Activated T-cell treated with anti-CD3 and anti-CD28 coated beads, Interleukin-2, amount 50 U/mL, for 4 hours (primary cell): ENCODE measurements around the gene TRPM2. TPM values are rescaled to one million over a fixed set of nuclear protein-coding genes. Genes with fewer than 3 reads are reported as not detected.

Experiments used
- ATAC-seq, 2 donors: fragments of 200-7000 bp; cut with Tn5 transposase; one replicate each; pipeline ENCODE4 v1.10.0; 2021
- DNase-seq: peaks from one replicate; pipeline ENCODE4 v3.0.0-alpha.2; 2020
- H3K27me3 Mint-ChIP-seq: one replicate; pipeline ENCODE4 v1.8.0; 2021; ENCODE audit warnings: low read depth, mixed read lengths
- H3K36me3 Mint-ChIP-seq: one replicate; pipeline ENCODE4 v1.8.0; 2022; ENCODE audit warnings: mixed read lengths; ENCODE audit not compliant: insufficient read depth
- H3K4me1 Mint-ChIP-seq: one replicate; pipeline ENCODE4 v1.8.0; 2021; ENCODE audit warnings: low read depth, mixed read lengths
- H3K4me3 Mint-ChIP-seq: one replicate; pipeline ENCODE4 v1.8.0; 2021; ENCODE audit warnings: mild to moderate bottlenecking, moderate library complexity, mixed read lengths
- H3K9me3 Mint-ChIP-seq: one replicate; pipeline ENCODE4 v1.8.0; 2021; ENCODE audit warnings: mixed read lengths
- total RNA-seq, 3 donors: library from RNA; stranded (reverse); gene quantifications; one replicate each; pipeline ENCODE4 v1.2.1, GENCODE V29; 2021

TRPM2 gene
- total RNA-seq, 3 donors from 2014 or later = 0.95 to 21.6 (median 2.5) TPM

- no peak overlapping the region for H3K4me3 Mint-ChIP-seq
- no peaks in the 10 kb centered on the region for H3K36me3 Mint-ChIP-seq
- H3K4me1 Mint-ChIP-seq = peaks cover 5% of the 10 kb centered on the region
- ATAC-seq = no peak
- DNase-seq = no peak
- peaks cover 4% of the 10 kb centered on the region for H3K27me3 Mint-ChIP-seq
- H3K9me3 Mint-ChIP-seq = no peaks in the 10 kb centered on the region
These were observed 127.0 kb downstream of the TRPM2 start for GRCh38 chr21:44480200-44481053.

DNA sequence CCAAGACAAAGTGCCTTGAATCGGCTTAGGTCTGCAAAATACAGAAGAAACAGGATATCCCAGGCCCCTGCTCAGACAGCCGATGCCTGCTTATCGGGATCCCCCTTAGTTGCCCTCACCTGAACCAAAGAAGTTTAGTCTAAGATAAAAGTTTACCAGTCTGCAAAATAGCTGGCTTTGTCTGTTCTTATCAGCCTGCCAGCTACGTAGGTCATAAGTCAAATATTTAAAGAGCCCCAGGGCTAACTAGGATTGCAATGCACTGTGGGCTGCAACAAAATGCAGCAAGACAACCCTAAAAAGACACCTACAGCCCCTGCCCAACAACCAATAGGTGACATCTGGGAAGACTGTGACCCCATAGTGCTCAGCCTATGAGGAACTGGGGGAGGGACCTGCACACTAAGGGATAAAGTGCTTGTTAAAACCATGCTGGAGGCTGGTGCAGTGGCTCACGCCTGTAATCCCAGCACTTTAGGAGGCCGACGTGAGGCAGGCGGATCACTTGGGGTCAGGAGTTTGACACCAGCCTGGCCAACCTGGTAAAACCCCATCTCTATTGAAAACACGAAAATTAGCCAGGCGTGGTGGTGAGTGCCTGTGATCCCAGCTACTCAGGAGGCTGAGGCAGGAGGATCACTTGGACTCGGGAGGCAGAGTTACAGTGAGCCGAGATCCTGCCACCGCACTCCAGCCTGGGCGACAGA is 129.3 kb downstream of the TRPM2 start:
- H3K27me3 Mint-ChIP-seq = peaks cover 4% of the 10 kb centered on the region
- ATAC-seq (no peak), DNase-seq (no peak)
- H3K4me3 Mint-ChIP-seq = no peak overlapping the region
- peaks cover 11% of the 10 kb centered on the region for H3K4me1 Mint-ChIP-seq
- no peaks in the 10 kb centered on the region for H3K9me3 Mint-ChIP-seq
- H3K36me3 Mint-ChIP-seq = no peaks in the 10 kb centered on the region

DNA sequence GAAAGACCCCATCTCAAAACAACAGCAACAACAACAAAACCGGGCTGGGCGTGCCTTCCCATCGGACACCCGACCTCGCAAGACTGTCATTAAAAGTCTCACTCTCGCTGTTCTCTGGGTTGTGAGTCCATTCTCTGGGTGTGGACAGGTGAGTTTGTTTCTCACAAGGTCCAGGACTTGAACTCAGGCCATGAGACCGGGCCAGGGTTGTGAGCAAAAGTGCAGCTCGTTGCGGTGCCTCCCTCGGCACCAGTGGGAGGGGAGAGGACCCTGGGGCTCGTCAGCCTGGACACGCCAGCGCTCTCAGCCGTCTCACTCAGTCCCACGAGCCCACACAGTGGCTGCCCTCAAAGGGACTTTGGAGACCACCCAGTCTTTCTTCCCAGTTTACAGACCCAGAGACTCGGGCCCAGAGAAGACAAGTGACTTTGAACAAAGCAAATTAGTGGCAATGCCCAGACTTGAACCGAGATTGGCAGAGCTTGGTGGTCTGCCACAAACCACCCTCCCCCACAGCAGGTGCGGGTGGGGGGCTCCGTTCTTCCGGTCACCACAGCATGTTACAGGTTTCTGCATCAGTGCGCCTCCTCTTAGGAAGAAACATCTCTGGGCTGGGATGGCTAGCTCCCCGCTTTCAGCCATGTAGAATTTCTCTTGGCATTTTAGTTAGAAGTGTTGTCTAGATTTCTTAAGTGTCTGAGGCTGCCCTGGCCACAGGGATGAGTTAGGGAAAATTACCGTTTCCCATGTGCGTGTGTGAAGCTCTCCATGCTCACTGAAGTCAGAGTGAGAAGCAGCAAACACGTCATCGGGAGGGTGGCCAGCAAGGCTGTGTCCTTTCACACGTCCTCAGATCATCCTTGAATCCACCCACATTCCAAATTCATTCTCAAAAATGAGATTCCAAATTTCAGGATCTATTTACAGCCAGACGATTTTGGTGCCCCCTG is 130.1 kb downstream of the TRPM2 start:
- no peak for DNase-seq
- no peaks in the 10 kb centered on the region for H3K36me3 Mint-ChIP-seq
- peaks cover 11% of the 10 kb centered on the region for H3K4me1 Mint-ChIP-seq

GRCh38 chr21:44484498-44485253 is 131.3 kb downstream of the TRPM2 start:
- DNase-seq (no peak), ATAC-seq (no peak)
- Mint-ChIP-seq H3K27me3 (peaks cover 4% of the 10 kb centered on the region), H3K36me3 (no peaks in the 10 kb centered on the region), H3K4me3 (no peak overlapping the region), H3K4me1 (peaks cover 6% of the 10 kb centered on the region), H3K9me3 (no peaks in the 10 kb centered on the region)

More for the DNA sequence above, 130.1 kb downstream of the TRPM2 start:
- Mint-ChIP-seq H3K9me3 (no peaks in the 10 kb centered on the region), H3K27me3 (peaks cover 4% of the 10 kb centered on the region), H3K4me3 (no peak overlapping the region)
- no peak for ATAC-seq

DNA sequence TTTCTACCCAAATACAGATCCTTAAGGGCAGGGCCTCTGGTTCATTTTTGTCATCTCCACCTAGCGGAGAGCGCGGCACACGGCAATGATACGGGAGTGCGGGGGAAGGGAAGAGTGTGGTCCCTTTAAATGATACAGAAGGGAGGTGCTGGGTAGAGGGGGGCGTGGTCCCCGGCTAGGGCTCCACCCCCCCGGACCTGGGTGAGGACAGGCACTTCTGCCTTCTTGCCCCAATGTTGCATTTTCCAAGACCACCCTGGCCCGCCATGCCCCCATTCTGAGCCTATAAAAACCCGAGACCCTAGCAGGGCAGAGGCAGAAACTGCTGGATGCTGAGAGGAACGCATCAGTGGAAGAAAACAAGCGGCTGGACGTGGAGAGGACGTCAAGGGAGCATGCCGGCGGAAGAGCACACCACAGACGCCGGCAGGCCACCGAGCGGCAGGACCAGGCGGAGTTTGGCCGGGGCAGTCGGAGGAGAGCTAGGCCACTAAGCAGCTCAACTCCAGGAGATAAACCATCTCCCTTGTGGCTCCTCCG is 131.9 kb downstream of the TRPM2 start:
- H3K36me3 Mint-ChIP-seq = no peaks in the 10 kb centered on the region
- peak; percentile 86 to 91 for ATAC-seq
- no peaks in the 10 kb centered on the region for H3K9me3 Mint-ChIP-seq
- H3K4me1 Mint-ChIP-seq = peaks cover 6% of the 10 kb centered on the region
- peaks cover 9% of the 10 kb centered on the region for H3K27me3 Mint-ChIP-seq
- DNase-seq = peak; percentile 42
- peak overlapping the region; percentile 40 for H3K4me3 Mint-ChIP-seq

DNA sequence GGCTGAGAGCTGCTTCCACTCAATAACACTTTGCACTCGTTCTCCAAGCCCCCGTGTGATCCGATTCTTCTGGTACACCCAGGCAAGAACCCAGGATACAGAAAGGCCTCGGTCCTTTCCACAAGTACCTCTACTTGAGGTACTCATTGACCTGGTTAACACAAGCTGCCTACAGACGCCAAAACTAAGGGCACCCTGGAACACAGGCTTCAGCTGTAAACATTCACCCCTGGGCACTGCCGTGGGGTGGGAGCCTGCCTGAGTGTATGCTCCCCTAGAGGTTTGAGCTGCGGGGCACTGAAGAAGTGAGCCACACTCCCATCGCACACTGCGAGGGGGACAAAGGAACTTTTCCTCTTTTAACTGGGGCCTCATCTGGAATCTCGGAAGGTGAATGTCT is 132.4 kb downstream of the TRPM2 start:
- Mint-ChIP-seq H3K27me3 (peaks cover 10% of the 10 kb centered on the region), H3K4me3 (no peak overlapping the region), H3K4me1 (peaks cover 6% of the 10 kb centered on the region), H3K36me3 (no peaks in the 10 kb centered on the region), H3K9me3 (no peaks in the 10 kb centered on the region)
- DNase-seq = no peak
- peak; percentile 38 to 46 for ATAC-seq

DNA sequence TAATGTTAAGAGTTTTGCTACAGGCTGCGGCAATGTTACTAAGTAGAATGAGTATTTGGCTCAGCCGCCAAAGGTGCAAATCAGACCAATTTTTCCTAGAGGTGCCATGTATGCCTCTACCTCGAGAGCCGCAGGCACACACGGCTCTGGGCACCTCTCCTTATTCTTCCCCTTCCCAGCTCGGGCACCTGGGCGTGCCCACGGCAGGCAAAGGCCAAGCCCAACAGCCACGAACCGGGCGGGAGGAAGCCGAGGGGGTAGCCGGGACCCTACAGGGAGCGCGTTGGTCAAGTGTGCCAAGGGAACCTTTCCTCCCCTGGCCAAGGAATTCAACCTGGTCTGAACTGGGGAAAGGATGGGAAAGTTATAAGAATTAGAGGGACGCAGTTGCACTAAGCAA is 132.9 kb downstream of the TRPM2 start:
- DNase-seq (no peak), ATAC-seq (no peak)
- peaks cover 10% of the 10 kb centered on the region for H3K27me3 Mint-ChIP-seq
- H3K36me3 Mint-ChIP-seq = no peaks in the 10 kb centered on the region
- H3K4me1 Mint-ChIP-seq = peaks cover 6% of the 10 kb centered on the region
- no peak overlapping the region for H3K4me3 Mint-ChIP-seq
- H3K9me3 Mint-ChIP-seq = no peaks in the 10 kb centered on the region

- peaks cover 15% of the 10 kb centered on the region for H3K27me3 Mint-ChIP-seq
- DNase-seq (peak; percentile 27), ATAC-seq (no peak)
- H3K4me1 Mint-ChIP-seq = peaks cover 6% of the 10 kb centered on the region
- peaks cover 7% of the 10 kb centered on the region for H3K9me3 Mint-ChIP-seq
- peaks cover 2% of the 10 kb centered on the region for H3K36me3 Mint-ChIP-seq
- no peak overlapping the region for H3K4me3 Mint-ChIP-seq
These were observed 134.4 kb downstream of the TRPM2 start for GRCh38 chr21:44487831-44488230.

DNA sequence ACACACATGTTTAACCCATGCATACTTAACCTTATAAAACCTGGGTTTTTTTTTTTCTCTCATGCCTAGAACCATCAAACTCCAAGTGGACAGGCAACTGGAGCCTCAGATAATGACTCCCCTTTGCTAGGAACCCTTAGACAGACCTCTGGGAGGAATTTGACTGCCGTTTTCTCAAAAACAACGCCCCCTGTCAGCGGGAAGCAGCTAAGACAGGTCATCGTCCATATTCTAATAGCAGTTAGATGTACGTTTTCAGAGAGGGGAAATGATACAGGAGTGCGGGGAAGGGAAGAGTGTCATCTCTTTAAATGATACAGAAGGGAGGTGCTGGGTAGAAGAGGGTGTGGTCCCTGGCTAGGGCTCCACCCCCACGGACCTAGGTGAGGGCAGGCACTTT is 136.5 kb downstream of the TRPM2 start:
- Mint-ChIP-seq H3K4me3 (no peak overlapping the region), H3K27me3 (peaks cover 11% of the 10 kb centered on the region), H3K36me3 (peaks cover 2% of the 10 kb centered on the region), H3K4me1 (peaks cover 6% of the 10 kb centered on the region), H3K9me3 (peaks cover 12% of the 10 kb centered on the region)
- DNase-seq (no peak), ATAC-seq (no peak)

- peaks cover 2% of the 10 kb centered on the region for H3K36me3 Mint-ChIP-seq
- DNase-seq (no peak), ATAC-seq (no peak)
- peaks cover 6% of the 10 kb centered on the region for H3K4me1 Mint-ChIP-seq
- H3K4me3 Mint-ChIP-seq = no peak overlapping the region
- H3K27me3 Mint-ChIP-seq = peaks cover 12% of the 10 kb centered on the region
- H3K9me3 Mint-ChIP-seq = peaks cover 12% of the 10 kb centered on the region
These were observed 137.0 kb downstream of the TRPM2 start for GRCh38 chr21:44490405-44490804.

GRCh38 chr21:44490816-44491215 is 137.4 kb downstream of the TRPM2 start:
- DNase-seq = no peak
- Mint-ChIP-seq H3K4me1 (peaks cover 5% of the 10 kb centered on the region), H3K4me3 (no peak overlapping the region), H3K9me3 (peaks cover 12% of the 10 kb centered on the region), H3K36me3 (peaks cover 2% of the 10 kb centered on the region), H3K27me3 (peaks cover 16% of the 10 kb centered on the region)
- ATAC-seq = no peak
